ENCODE data around the gene PSME3IP1. TPM values are rescaled to one million over a fixed set of nuclear protein-coding genes. Genes with fewer than 3 reads are reported as not detected.

Gene PSME3IP1
- 100 to 1,000 TPM; 106 to 110 TPM for total RNA-seq

- Mint-ChIP-seq H3K9me3 (no peaks in the 10 kb centered on the region), H3K27me3 (ENCODE audit: low read depth) (no peaks in the 10 kb centered on the region), H3K4me3 (peak within 1 kb of the TSS; percentile 97), H3K27ac (peak within 1 kb of the TSS; percentile 95), H3K4me1 (ENCODE audit: low read depth) (peaks cover 52% of the 10 kb centered on the region), H3K36me3 (ENCODE audit: low read depth) (peaks cover 6% of the 10 kb centered on the region)
- peak; percentile 100 for DNase-seq
- intact Hi-C loops (cut with micrococcal nuclease): loop anchor here (1.0 to 5.0 kb wide), 9 partner anchors 58 to 577 kb away; partner anchors contain the start of genes CCDC102A, KATNB1, NLRC5 and PLLP
- CTCF ChIA-PET: interaction anchor here (0.6 to 1.4 kb wide), 8 partner anchors 9 to 270 kb away, joined by 3 to 6 read pairs (median 3); partner anchors contain the start of gene CPNE2
Observed at GRCh38 chr16:57185945-57186871, at the start of gene PSME3IP1, which contains the start of gene RSPRY1. Gene PSME3IP1 (minus strand): TSS chr16:57186039. CDS start chr16:57173854, 12,185 bp downstream. Gene RSPRY1 (plus strand): TSS chr16:57186329. CDS start chr16:57204659, 18,330 bp downstream.

GRCh38 chr16:57235128-57236021 is 49.5 kb upstream of the PSME3IP1 start:
- DNase-seq: peak; percentile 67
- peak overlapping the region; percentile 6 for H3K27ac Mint-ChIP-seq
- peaks cover 14% of the 10 kb centered on the region for H3K4me1 Mint-ChIP-seq (ENCODE audit: low read depth)
- CTCF ChIA-PET: interaction anchor here (0.8 to 1.8 kb wide), 5 partner anchors 10 to 284 kb away, joined by 3 to 6 read pairs (median 4); partner anchors contain the start of gene ARL2BP
- peaks cover 23% of the 10 kb centered on the region for H3K36me3 Mint-ChIP-seq (ENCODE audit: low read depth)
- H3K9me3 Mint-ChIP-seq: no peaks in the 10 kb centered on the region
- intact Hi-C loops (cut with micrococcal nuclease): no loop called here
- H3K4me3 Mint-ChIP-seq: no peak overlapping the region
- H3K27me3 Mint-ChIP-seq (ENCODE audit: low read depth): no peaks in the 10 kb centered on the region

GRCh38 chr16:57234707-57235092 is 48.9 kb upstream of the PSME3IP1 start:
- Mint-ChIP-seq H3K36me3 (ENCODE audit: low read depth) (peaks cover 22% of the 10 kb centered on the region), H3K27ac (no peak overlapping the region), H3K4me3 (no peak overlapping the region), H3K4me1 (ENCODE audit: low read depth) (peaks cover 14% of the 10 kb centered on the region), H3K27me3 (ENCODE audit: low read depth) (no peaks in the 10 kb centered on the region), H3K9me3 (no peaks in the 10 kb centered on the region)
- CTCF ChIA-PET: interaction anchor here (1.2 kb wide), 1 partner anchor 11 kb away, joined by 6 read pairs; the partner anchor contains the start of gene ARL2BP
- intact Hi-C loops (cut with micrococcal nuclease): no loop called here
- DNase-seq: no peak

GRCh38 chr16:57233944-57234706 is 48.3 kb upstream of the PSME3IP1 start:
- no peak overlapping the region for H3K27ac Mint-ChIP-seq

GRCh38 chr16:57231821-57232350 is 46.0 kb upstream of the PSME3IP1 start:
- H3K27ac Mint-ChIP-seq: no peak overlapping the region
- H3K27me3 Mint-ChIP-seq (ENCODE audit: low read depth): no peaks in the 10 kb centered on the region
- peaks cover 25% of the 10 kb centered on the region for H3K36me3 Mint-ChIP-seq (ENCODE audit: low read depth)
- no peak for DNase-seq
- CTCF ChIA-PET: no interaction called here
- H3K4me3 Mint-ChIP-seq: no peak overlapping the region
- peaks cover 9% of the 10 kb centered on the region for H3K4me1 Mint-ChIP-seq (ENCODE audit: low read depth)
- no peaks in the 10 kb centered on the region for H3K9me3 Mint-ChIP-seq
- intact Hi-C loops (cut with micrococcal nuclease): no loop called here

More at GRCh38 chr16:57233944-57234706, 48.3 kb upstream of the PSME3IP1 start:
- no peaks in the 10 kb centered on the region for H3K9me3 Mint-ChIP-seq
- H3K4me1 Mint-ChIP-seq (ENCODE audit: low read depth): peaks cover 12% of the 10 kb centered on the region
- no peaks in the 10 kb centered on the region for H3K27me3 Mint-ChIP-seq (ENCODE audit: low read depth)
- H3K4me3 Mint-ChIP-seq: no peak overlapping the region
- DNase-seq: no peak
- intact Hi-C loops (cut with micrococcal nuclease): no loop called here
- peaks cover 22% of the 10 kb centered on the region for H3K36me3 Mint-ChIP-seq (ENCODE audit: low read depth)
- CTCF ChIA-PET: interaction anchor here (1.0 kb wide), 1 partner anchor 23 kb away, joined by 3 read pairs; no protein-coding TSS in a partner anchor

- DNase-seq: no peak
- H3K4me3 Mint-ChIP-seq: no peak overlapping the region
- H3K27ac Mint-ChIP-seq: no peak overlapping the region
- H3K9me3 Mint-ChIP-seq: no peaks in the 10 kb centered on the region
- CTCF ChIA-PET: interaction anchor here (1.4 kb wide), 1 partner anchor 265 kb away, joined by 5 read pairs; no protein-coding TSS in a partner anchor
- no peaks in the 10 kb centered on the region for H3K27me3 Mint-ChIP-seq (ENCODE audit: low read depth)
- peaks cover 24% of the 10 kb centered on the region for H3K36me3 Mint-ChIP-seq (ENCODE audit: low read depth)
- no peaks in the 10 kb centered on the region for H3K4me1 Mint-ChIP-seq (ENCODE audit: low read depth)
- intact Hi-C loops (cut with micrococcal nuclease): loop anchor here (5.0 kb wide), 1 partner anchor 37 kb away; no protein-coding TSS in a partner anchor
Observed at GRCh38 chr16:57229079-57229478, 43.2 kb upstream of the PSME3IP1 start.

GRCh38 chr16:57226701-57227621 is 41.1 kb upstream of the PSME3IP1 start:
- Mint-ChIP-seq H3K4me3 (no peak overlapping the region), H3K27me3 (ENCODE audit: low read depth) (no peaks in the 10 kb centered on the region), H3K27ac (no peak overlapping the region), H3K36me3 (ENCODE audit: low read depth) (peaks cover 21% of the 10 kb centered on the region), H3K4me1 (ENCODE audit: low read depth) (no peaks in the 10 kb centered on the region), H3K9me3 (no peaks in the 10 kb centered on the region)
- intact Hi-C loops (cut with micrococcal nuclease): loop anchor here (5.0 kb wide), 1 partner anchor 35 kb away; no protein-coding TSS in a partner anchor
- DNase-seq: no peak
- CTCF ChIA-PET: no interaction called here

- Mint-ChIP-seq H3K27ac (no peak overlapping the region), H3K9me3 (no peaks in the 10 kb centered on the region), H3K4me1 (ENCODE audit: low read depth) (no peaks in the 10 kb centered on the region), H3K4me3 (no peak overlapping the region), H3K27me3 (ENCODE audit: low read depth) (no peaks in the 10 kb centered on the region), H3K36me3 (ENCODE audit: low read depth) (peaks cover 22% of the 10 kb centered on the region)
- intact Hi-C loops (cut with micrococcal nuclease): loop anchor here (5.0 kb wide), 1 partner anchor 34 kb away; no protein-coding TSS in a partner anchor
- no peak for DNase-seq
- CTCF ChIA-PET: no interaction called here
Observed at GRCh38 chr16:57225978-57226377, 40.1 kb upstream of the PSME3IP1 start.

- no peaks in the 10 kb centered on the region for H3K27me3 Mint-ChIP-seq (ENCODE audit: low read depth)
- CTCF ChIA-PET: interaction anchor here (0.6 to 1.0 kb wide), 2 partner anchors 11 to 77 kb away, joined by 3 to 5 read pairs; no protein-coding TSS in a partner anchor
- H3K9me3 Mint-ChIP-seq: no peaks in the 10 kb centered on the region
- H3K27ac Mint-ChIP-seq: no peak overlapping the region
- H3K4me1 Mint-ChIP-seq (ENCODE audit: low read depth): no peaks in the 10 kb centered on the region
- intact Hi-C loops (cut with micrococcal nuclease): loop anchor here (5.0 kb wide), 1 partner anchor 32 kb away; no protein-coding TSS in a partner anchor
- no peak for DNase-seq
- peaks cover 24% of the 10 kb centered on the region for H3K36me3 Mint-ChIP-seq (ENCODE audit: low read depth)
- H3K4me3 Mint-ChIP-seq: no peak overlapping the region
Observed at GRCh38 chr16:57224651-57225335, 39.0 kb upstream of the PSME3IP1 start.

- Mint-ChIP-seq H3K27ac (no peak overlapping the region), H3K4me3 (no peak overlapping the region), H3K36me3 (ENCODE audit: low read depth) (peaks cover 34% of the 10 kb centered on the region), H3K4me1 (ENCODE audit: low read depth) (no peaks in the 10 kb centered on the region), H3K27me3 (ENCODE audit: low read depth) (no peaks in the 10 kb centered on the region), H3K9me3 (peaks cover 3% of the 10 kb centered on the region)
- no peak for DNase-seq
- CTCF ChIA-PET: no interaction called here
- intact Hi-C loops (cut with micrococcal nuclease): no loop called here
Observed at GRCh38 chr16:57223057-57223456, 37.2 kb upstream of the PSME3IP1 start.
